ENCODE data around the gene RPL7A.

Gene RPL7A

GRCh38 chr9:133393399-133393798 lies 45.4 kb downstream of the RPL7A start:
- DNase-seq, result no peak

GRCh38 chr9:133394687-133395271 lies 46.8 kb downstream of the RPL7A start:
- no peak for DNase-seq

- DNase-seq, result no peak
Observed at GRCh38 chr9:133396952-133397351, 48.9 kb downstream of the RPL7A start.

GRCh38 chr9:133397370-133397769 lies 49.4 kb downstream of the RPL7A start:
- no peak for DNase-seq

- DNase-seq, result no peak
Observed at GRCh38 chr9:133397895-133398294, 49.9 kb downstream of the RPL7A start.

GRCh38 chr9:133400292-133400691 lies 52.3 kb downstream of the RPL7A start:
- no peak for DNase-seq
